ENCODE measurements around the gene SLFNL1.

SLFNL1 gene

GRCh38 chr1:40985875-40986274 lies 35.6 kb downstream of the SLFNL1 start:
- DNase-seq, result no peak

GRCh38 chr1:40985161-40985560 lies 36.4 kb downstream of the SLFNL1 start:
- DNase-seq, result no peak

DNA sequence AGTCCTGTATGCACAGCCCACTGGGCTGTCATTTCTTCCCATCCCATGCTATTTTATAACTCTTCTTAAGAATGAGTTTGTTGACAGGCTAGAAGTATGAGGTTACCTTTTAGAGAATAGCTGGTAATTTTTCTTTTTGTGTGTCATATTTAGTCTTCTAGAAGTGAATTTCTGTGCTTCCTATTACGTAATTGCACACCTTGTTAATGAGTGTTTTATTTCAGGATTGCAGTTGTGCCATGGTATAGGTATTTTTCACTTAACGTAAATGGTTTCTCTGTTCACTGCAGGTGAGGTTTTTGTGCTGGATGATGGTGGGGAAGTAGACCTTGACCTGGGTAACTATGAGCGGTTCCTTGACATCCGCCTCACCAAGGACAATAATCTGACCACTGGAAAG lies 37.0 kb downstream of the SLFNL1 start:
- no peak for DNase-seq

GRCh38 chr1:40984066-40984465 lies 37.5 kb downstream of the SLFNL1 start:
- no peak for DNase-seq

DNA sequence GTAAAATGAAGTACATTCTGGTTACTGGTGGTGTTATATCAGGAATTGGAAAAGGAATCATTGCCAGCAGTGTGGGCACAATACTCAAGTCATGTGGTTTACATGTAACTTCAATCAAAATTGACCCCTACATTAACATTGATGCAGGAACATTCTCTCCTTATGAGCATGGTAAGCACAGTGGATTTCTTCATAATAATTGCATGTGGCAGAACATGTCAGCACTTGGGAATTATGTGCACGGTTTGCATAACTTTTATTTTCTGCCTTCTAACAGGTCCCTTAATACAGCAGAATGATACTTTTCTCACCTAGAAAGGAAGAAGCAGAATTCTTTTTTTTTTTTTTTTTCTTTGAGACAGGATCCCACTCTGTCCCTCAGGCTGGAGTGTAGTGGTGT lies 38.2 kb downstream of the SLFNL1 start:
- DNase-seq, result no peak

- DNase-seq, result no peak
These were observed 38.8 kb downstream of the SLFNL1 start for GRCh38 chr1:40982721-40983120.

DNA sequence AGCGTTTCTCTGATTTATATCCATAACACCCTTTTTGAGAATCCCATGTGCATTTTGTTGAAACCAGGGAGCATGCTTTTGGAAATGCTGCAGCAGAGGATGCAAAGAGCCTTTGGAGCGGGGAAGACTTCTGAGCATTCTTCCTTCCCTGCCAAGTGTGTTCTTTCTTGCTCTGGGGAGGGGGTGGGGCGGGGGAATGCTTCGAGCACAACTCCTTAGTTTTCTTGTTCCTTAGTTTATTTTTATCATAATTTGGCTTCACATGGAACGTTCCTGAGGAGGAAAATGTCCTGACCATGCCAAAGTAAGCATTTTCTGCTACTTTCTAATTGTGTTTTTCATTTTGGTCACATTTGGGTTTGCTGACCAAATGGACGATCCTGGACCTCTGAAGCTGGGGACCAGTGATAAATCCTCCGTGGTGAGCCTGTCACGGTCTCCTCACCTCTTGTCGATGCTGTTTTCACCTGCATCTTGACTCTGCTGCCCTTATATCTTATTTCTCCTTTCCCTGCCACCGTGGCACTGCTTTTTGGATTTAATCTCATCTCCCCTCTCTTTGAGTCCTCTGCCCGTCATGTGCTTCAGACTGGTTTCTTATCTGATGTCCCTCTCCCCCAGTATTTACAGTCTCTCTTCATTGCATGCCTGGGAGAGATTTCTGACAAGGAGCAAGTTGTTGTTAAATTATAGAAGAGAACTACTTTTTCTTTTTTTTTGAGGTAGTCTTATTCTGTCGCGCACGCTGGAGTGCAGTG lies 39.7 kb downstream of the SLFNL1 start:
- no peak for DNase-seq

DNA sequence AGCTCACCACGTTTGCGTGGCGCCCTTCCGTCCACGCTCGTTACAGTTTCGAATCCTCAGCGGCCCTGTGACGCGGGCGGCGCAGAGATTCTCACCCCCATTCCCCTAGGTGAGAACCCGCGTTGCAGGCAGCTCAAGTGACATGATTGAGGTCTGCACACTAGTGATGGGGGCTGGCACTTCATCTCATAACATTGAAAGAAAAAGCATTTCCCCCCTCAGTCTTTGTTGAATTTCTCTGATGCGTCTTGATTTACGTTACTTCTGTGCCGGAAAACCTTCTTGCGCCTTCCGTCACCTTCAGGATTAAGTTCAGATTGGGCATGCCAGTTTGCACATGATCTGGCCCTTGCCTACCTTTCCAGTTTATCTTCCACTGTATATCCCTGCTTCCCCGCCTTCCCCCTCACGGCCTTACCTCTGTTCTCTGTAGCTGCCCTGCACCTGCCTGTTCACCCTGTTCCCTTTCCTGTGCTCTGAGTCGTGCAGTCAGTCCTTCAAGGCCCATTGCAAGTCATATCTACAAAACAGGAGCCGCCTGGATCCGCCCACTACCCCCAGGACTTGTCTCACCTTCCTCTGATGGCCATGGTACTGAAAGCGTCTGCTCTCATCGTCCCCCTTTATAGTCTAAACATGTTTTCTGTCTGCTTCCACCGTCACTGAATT lies 40.9 kb downstream of the SLFNL1 start:
- no peak for DNase-seq

GRCh38 chr1:40980068-40980452 lies 41.5 kb downstream of the SLFNL1 start:
- DNase-seq, result no peak

GRCh38 chr1:40979241-40980067 lies 42.1 kb downstream of the SLFNL1 start, which contains the start of gene CTPS1:
TSS of gene CTPS1 (plus strand) at chr1:40979696. CDS start at chr1:40983291, 3,595 bp downstream.
- DNase-seq, result peak; percentile 96

DNA sequence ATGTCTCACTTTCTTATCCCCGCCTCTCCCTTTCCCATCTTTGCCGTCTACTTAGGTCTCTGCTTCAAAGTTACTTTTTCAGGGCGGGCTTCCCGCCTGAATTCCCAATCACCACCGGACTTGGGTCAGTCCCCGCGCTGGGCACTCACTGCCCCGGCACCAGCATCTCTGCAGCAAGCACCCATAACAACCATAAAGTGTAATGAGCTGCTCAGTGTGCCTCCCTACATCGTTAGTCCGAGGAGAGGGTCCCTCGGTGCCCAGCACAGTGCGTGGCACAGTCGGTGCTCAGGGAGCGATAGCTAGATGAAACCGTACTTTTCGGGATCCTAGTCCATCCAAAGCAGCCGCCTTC lies 42.7 kb downstream of the SLFNL1 start:
- DNase-seq, result no peak

GRCh38 chr1:40977716-40978115 lies 43.8 kb downstream of the SLFNL1 start:
- no peak for DNase-seq

GRCh38 chr1:40976952-40977690 lies 44.4 kb downstream of the SLFNL1 start:
- DNase-seq, result no peak

DNA sequence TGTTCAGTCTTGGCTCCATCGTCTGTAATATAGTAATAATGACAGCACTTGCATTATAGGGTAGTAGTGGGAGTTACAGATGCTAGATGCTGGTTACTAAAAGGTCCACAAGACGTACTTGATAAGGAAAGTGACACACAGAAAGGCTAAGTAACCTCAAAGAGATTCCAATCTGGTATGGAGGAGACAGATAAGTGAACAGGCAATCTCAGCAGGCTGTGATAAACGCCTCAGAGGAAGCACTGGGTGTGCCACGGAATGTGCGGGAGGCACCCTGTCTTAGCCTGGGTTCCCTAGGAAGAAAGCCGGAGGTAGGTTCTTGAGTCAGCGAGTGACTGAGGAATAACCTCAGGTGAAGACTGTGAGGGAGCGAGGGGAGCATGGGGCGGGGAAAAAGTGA lies 46.6 kb downstream of the SLFNL1 start:
- DNase-seq, result no peak

DNA sequence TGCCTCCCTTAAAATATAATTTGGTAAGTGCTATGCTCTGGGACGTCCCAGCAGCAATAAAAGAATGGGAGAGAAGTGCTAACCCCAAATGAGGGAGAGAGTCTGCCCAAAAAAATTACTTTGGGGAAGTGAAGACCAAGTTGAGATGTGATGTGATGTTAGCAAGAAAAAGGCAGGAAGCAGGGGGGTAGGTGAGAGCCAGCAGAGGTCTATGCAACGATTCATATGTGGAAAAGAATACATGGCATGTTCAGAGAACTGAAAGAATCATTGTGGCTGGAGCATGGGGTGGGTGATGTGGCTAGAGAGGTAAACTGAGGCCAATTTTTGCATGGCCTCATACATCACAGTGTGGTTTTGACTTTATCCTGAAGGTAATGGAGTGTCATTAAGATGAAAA lies 47.6 kb downstream of the SLFNL1 start:
- DNase-seq, result no peak

GRCh38 chr1:40971966-40972365 lies 49.6 kb downstream of the SLFNL1 start:
- DNase-seq, result no peak

- DNase-seq, result no peak
These were observed 52.1 kb downstream of the SLFNL1 start for GRCh38 chr1:40969445-40969844.

DNA sequence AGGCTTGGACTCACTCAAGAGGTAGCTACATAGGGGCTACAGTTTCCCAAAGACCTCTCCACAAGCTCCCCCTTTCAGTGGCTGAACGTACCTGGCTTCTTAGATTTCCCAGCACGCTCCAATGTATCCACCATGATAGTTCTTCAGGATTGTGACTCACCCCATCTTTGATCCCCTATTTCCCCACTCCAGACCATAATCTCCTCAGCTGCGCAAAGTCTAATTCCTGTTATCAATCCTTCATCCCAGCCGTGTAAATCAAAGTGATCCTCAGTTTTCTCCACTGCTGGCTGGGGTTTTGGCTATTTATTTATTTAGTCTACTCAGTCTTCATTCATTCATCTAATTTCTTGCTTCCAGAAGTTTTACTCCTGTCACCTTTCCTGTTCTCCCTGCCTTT lies 55.1 kb downstream of the SLFNL1 start:
- DNase-seq, result no peak

Data from GOT3 (cell line).